ENCODE measurements around the gene FLNB. TPM values are rescaled to one million over a fixed set of nuclear protein-coding genes. Genes with fewer than 3 reads are reported as not detected.

Gene FLNB
- total RNA-seq, 2 donors from 2014 or later: 212 to 221 TPM

DNA sequence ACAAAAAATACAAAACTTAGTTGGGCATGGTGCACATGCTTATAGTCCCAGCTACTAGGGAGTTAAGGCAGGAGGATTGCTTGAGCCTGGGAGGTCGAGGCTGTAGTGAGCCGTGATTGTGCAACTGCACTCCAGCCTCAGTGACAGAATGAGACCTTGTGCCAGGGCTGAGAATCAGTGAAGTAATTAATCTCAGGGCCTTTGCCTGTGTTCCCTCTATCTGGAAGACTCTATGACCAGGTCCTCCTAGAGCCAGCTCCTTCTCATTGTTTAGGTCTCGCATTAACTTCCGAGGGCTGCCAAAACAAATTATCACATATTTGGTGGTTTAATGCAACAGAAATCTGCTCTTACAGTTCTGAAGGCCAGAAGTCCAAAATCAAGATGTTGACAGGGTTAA, 41.4 kb upstream of the FLNB start:
- peaks cover 14% of the 10 kb centered on the region for H3K4me1 Mint-ChIP-seq
- H3K4me1 ChIP-seq (ENCODE audit: control insufficient read depth, insufficient read depth, low read length): peaks cover 4% of the 10 kb centered on the region
- no peaks in the 10 kb centered on the region for H3K9me3 ChIP-seq (ENCODE audit: control insufficient read depth, low read length)
- H3K36me3 Mint-ChIP-seq (ENCODE audit: low read depth): no peaks in the 10 kb centered on the region
- TF ChIP-seq CTCF (conservative IDR thresholded peaks at IDR 0.05): no peak
- H3K27ac ChIP-seq (ENCODE audit: low read depth, low read length): no peak overlapping the region
- no peaks in the 10 kb centered on the region for H3K9me3 Mint-ChIP-seq
- H3K27me3 ChIP-seq (ENCODE audit: control insufficient read depth, insufficient read depth, low read length, poor library complexity, severe bottlenecking): no peaks in the 10 kb centered on the region
- no peak overlapping the region for H3K4me3 ChIP-seq (ENCODE audit: low read length)
- H3K4me3 Mint-ChIP-seq: no peak overlapping the region
- 68 to 70% methylated on average over 4 of the region's 4 CpGs for WGBS, 2 experiments (ENCODE audit: insufficient coverage in 1 of 2, insufficient read length in 1 of 2)
- H3K27ac Mint-ChIP-seq: no peak overlapping the region
- no peaks in the 10 kb centered on the region for H3K36me3 ChIP-seq (ENCODE audit: control insufficient read depth, insufficient read depth, low read length)
- no peak overlapping the region for H3K9ac ChIP-seq (ENCODE audit: extremely low read depth, low read length, poor library complexity, severe bottlenecking)
- no peak for DNase-seq
- no peaks in the 10 kb centered on the region for H3K27me3 Mint-ChIP-seq (ENCODE audit: insufficient read depth)

- Mint-ChIP-seq H3K9me3 (no peaks in the 10 kb centered on the region), H3K4me3 (no peak overlapping the region), H3K4me1 (peaks cover 21% of the 10 kb centered on the region), H3K27ac (no peak overlapping the region), H3K36me3 (ENCODE audit: low read depth) (no peaks in the 10 kb centered on the region), H3K27me3 (ENCODE audit: insufficient read depth) (no peaks in the 10 kb centered on the region)
- no peak for DNase-seq
- H3K9ac ChIP-seq (ENCODE audit: extremely low read depth, low read length, poor library complexity, severe bottlenecking): no peak overlapping the region
- no peak for TF ChIP-seq CTCF (conservative IDR thresholded peaks at IDR 0.05)
- no peaks in the 10 kb centered on the region for H3K36me3 ChIP-seq (ENCODE audit: control insufficient read depth, insufficient read depth, low read length)
- no peaks in the 10 kb centered on the region for H3K9me3 ChIP-seq (ENCODE audit: control insufficient read depth, low read length)
- peaks cover 6% of the 10 kb centered on the region for H3K4me1 ChIP-seq (ENCODE audit: control insufficient read depth, insufficient read depth, low read length)
- no peaks in the 10 kb centered on the region for H3K27me3 ChIP-seq (ENCODE audit: control insufficient read depth, insufficient read depth, low read length, poor library complexity, severe bottlenecking)
- no peak overlapping the region for H3K4me3 ChIP-seq (ENCODE audit: low read length)
- no peak overlapping the region for H3K27ac ChIP-seq (ENCODE audit: low read depth, low read length)
- 98% methylated on average over 6 to 9 of the region's 9 CpGs for whole genome bisulfite sequencing, 2 experiments (ENCODE audit: insufficient coverage in 1 of 2, insufficient read length in 1 of 2)
These were observed 40.6 kb upstream of the FLNB start for GRCh38 chr3:57967590-57967989.

GRCh38 chr3:57968501-57968900, 39.7 kb upstream of the FLNB start:
- Mint-ChIP-seq H3K36me3 (ENCODE audit: low read depth) (no peaks in the 10 kb centered on the region), H3K9me3 (no peaks in the 10 kb centered on the region), H3K4me3 (no peak overlapping the region), H3K27me3 (ENCODE audit: insufficient read depth) (no peaks in the 10 kb centered on the region), H3K27ac (no peak overlapping the region), H3K4me1 (peaks cover 24% of the 10 kb centered on the region)
- H3K4me1 ChIP-seq (ENCODE audit: control insufficient read depth, insufficient read depth, low read length): peaks cover 6% of the 10 kb centered on the region
- no peak for DNase-seq
- H3K9ac ChIP-seq (ENCODE audit: extremely low read depth, low read length, poor library complexity, severe bottlenecking): no peak overlapping the region
- no peaks in the 10 kb centered on the region for H3K9me3 ChIP-seq (ENCODE audit: control insufficient read depth, low read length)
- 92 to 98% methylated on average over 5 of the region's 5 CpGs for WGBS, 2 experiments (ENCODE audit: insufficient coverage in 1 of 2, insufficient read length in 1 of 2)
- H3K27me3 ChIP-seq (ENCODE audit: control insufficient read depth, insufficient read depth, low read length, poor library complexity, severe bottlenecking): no peaks in the 10 kb centered on the region
- no peak overlapping the region for H3K4me3 ChIP-seq (ENCODE audit: low read length)
- no peaks in the 10 kb centered on the region for H3K36me3 ChIP-seq (ENCODE audit: control insufficient read depth, insufficient read depth, low read length)
- no peak for TF ChIP-seq CTCF (conservative IDR thresholded peaks at IDR 0.05)
- no peak overlapping the region for H3K27ac ChIP-seq (ENCODE audit: low read depth, low read length)
